ENCODE results near the gene SPEM3.
A peak's percentile ranks its signal among the peaks of the same experiment; 100 is the strongest.

The SPEM3 gene

DNA sequence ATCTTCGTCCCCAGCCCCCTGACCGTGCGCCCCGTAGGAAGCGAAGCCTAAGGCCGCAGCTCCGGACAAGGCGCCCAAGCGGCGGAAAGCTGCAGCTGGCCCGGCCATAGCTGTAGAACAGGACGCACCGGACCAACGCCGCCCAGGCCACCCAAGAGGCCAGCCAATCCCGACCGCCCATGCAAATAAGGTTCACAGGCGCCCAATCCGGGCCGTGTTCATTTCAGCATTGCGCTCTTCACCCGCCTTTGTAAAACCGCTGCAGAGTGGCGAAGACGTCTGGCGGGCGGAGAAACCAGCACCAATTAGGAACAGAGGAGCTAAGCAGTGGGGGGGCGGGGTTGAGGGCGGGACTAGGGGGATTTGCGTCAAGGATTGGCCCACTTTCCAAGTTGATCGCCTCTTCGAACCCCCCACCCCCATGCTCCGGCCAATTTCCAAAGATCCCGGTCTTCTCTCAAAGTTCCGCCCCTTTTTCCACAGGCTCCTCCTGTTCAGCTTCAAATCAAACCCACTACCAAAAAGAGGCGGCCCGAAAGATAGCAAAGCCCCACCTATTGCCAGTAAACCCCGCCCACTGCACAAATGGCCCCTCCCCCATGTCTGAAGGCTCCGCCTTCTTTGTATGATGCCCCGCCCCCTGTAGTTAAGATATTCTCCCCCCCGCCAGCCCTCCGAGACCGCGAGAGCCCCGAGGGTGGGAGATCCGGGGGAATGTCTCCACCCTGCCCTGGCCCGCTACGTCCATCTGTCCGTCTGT lies 24.5 kb upstream of the SPEM3 start, which contains the start of gene TMEM256:
TMEM256 (minus strand) TSS at position 121 of the 760 bp plus-strand sequence; CDS start at position 108, 13 bp downstream.
- peak; percentile 96 for DNase-seq

DNA sequence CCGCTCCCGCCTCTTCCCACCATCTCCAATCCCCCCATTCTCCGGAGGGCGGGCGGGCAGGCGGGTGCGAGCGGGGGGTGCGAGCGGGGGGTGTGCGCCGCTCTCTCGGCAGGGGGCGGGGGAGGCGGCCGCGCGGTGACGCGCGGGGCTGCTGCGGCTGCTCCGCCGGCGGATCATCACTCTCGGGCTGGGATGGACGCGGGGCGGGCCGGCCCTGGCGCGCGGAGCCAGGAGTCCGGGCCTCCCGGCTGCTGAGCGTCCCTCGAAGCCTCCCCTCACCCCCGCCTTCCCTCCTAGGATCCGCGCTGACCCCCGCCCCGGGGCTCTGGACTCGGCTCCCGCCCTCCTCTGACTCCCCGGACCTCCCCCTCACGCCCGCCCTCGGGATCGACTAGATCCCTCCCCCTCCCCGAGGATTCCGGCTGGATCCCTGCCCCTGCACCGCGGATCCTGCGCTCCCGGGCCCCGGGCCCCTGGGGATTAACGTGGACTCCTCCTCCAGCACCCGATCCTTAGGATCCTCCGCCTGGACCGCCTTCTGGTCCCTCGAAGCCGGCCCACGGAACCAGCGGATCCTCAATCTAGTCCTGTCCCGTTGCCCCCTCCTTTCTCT lies 23.8 kb upstream of the SPEM3 start:
- DNase-seq: no peak

DNA sequence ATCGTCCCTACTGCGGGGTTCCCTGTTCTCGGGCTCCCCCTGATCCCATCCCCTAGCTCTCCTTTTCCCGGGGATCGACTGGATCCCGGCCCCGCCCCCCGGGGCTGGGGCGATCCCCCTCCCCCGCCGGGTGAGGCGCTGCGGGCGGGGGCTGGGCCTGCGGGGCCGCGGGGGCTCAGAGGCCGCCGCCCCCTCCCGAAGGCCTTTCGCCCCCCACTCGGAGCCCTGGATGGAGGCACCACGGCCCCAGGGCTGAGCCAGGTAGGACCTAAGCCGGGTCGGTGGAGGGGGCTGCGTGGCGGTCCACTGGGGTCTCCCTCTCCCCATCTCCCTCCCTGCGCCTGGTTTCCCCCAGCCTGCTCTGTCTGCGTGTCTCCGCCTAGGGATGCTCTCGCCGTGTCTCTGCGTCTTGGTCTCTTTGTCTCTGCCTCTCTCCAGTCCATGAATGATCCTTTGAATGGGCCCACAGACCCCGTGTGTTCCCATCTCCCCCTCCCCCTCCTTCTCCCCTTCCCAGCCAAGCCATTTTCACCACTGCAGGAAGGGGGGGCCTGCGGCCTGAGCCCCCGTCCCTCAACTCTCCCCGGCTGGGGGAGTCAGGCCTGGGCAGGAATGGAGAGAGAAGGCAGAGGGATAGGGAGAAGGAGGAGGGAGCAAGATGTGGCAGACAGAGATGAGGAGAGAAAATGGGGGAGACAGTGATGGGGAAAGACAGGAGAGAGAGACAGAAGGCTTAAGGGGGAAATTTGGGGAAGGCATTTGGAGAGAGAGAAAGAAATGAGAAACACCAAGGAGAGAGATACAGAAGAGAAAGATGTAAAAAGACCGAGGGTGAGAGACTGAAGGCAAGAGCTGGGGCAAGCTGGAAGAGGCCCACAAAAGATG lies 23.1 kb upstream of the SPEM3 start:
- no peak for DNase-seq

DNA sequence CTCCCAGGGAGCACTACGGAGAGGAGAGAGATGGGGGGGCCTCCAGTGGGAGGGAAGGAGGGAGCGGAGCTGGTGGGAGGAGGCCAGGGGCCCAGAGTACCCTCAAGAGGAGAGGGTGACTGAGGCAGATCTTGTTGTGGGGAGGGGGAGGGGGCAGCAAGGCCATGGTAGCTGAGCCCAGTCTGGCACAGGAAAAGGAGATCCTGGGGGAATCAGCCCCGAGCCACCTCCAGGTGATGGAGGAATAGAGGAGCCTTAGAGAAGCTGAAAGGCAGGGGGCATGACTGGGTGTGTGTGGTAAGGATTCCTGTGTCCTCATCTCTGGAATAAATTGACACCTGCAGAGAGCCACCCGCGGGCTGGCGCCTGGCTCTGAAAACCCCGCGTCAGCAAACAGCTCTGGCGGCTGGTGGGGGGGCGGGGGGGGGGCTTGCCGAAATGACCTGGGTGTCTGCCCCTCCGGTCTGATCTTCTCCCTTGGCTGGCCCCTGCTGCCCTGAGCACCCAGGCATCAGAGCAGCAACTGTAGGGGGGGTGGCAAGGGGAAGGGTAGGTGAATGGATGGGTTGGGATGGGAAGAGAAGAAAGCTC lies 22.3 kb upstream of the SPEM3 start:
- no peak for DNase-seq

DNA sequence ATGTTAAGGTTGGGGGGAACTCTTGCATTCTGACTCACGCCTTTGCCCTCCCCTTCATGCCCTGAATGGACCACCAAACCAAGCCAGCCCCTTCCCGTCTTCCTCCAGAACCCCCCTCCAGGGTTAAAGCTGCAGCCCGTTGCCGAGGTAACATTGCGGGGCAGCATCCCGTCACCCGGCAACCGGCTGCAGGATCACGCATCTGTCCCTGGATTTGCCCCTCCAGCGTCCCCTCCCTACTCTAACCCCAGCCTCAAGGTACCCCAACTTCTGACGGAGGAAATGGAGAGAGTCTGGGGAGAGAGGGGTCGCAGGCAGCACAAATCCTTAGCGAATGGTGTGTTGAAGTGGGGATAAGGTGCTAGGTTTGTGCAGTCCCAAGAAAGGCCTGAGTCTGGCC lies 21.6 kb upstream of the SPEM3 start:
- no peak for DNase-seq

DNA sequence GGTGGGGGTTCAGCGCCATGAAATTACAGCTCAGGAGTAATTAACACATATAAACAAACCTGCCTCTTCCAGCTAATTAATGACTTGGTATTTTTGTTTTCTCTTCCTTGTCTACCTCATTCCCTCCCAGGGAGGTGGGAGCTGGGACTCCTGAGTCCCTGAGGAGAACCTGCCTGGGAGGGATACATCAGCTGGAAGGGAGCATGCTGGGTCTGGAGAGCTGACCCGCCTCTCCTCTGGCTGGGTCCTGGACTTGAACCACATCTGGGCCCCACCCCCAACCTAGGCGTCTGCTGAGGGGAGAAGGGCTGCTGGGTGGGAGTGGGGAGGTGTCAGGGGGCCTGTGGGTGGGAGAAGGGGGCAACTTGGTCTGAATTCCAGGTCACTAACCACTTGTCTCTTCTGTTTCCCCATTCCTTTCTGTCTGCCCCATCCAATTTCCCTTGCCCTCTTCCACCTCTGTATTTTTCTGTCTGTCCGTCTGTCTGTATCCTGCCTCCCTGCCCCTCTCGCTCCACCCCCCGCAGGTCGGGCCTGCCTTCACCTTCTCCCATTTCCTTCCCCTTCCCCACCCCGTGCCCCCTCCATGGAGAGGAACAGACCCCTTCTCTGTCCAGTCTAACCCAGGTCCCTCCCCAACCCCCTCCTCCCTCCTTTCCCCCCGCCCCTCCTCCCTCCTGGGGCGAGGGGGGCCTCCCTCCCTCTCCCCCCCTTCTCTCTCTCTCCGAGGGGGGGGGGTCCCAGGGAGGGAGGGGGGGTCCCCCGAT lies 21.0 kb upstream of the SPEM3 start, which contains the start of gene NLGN2:
NLGN2 (plus strand) TSS at position 361 of the 767 bp plus-strand sequence. CDS start 411 bp downstream, outside the sequence.
- no peak for DNase-seq

DNA sequence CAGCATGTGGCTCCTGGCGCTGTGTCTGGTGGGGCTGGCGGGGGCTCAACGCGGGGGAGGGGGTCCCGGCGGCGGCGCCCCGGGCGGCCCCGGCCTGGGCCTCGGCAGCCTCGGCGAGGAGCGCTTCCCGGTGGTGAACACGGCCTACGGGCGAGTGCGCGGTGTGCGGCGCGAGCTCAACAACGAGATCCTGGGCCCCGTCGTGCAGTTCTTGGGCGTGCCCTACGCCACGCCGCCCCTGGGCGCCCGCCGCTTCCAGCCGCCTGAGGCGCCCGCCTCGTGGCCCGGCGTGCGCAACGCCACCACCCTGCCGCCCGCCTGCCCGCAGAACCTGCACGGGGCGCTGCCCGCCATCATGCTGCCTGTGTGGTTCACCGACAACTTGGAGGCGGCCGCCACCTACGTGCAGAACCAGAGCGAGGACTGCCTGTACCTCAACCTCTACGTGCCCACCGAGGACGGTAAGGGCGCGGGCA lies 20.4 kb upstream of the SPEM3 start:
- peak; percentile 21 to 25 for DNase-seq

DNA sequence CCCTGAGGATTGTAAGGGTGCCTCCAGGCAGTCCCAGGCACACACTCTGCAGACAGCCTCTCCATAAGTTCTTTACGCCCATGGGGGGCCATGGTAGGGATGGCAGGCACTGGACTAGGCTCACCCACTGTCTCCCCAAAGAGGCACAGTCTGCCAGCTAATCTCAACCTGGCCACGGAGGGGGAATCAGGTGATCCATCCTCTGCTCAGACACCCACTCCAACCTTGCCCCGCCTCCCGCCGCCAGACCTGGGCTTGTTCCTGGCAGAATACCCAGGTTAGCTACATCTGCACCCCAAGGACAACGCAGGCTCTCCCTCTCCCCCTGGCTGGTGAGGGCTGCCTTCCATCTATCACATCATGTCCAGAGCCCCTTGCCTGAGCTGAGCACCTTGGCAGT lies 19.8 kb upstream of the SPEM3 start:
- DNase-seq: no peak

DNA sequence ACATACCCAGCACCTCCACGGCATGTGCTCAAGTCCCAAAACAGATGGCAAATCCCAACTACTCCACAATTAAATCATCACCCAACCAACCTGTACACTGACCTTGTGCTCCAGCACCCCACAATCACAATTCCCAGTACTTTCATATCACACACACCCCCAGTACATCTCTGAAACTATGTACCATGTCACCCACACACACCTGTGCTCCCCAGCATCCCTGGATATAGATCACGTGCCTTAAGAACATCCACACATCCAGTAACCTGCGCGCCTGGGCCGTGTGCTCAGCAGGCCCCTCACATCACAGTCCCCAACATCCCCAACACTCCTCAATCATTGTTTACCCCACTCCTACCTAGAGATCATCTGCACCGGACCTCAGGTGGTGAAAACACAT lies 18.9 kb upstream of the SPEM3 start:
- no peak for DNase-seq

DNA sequence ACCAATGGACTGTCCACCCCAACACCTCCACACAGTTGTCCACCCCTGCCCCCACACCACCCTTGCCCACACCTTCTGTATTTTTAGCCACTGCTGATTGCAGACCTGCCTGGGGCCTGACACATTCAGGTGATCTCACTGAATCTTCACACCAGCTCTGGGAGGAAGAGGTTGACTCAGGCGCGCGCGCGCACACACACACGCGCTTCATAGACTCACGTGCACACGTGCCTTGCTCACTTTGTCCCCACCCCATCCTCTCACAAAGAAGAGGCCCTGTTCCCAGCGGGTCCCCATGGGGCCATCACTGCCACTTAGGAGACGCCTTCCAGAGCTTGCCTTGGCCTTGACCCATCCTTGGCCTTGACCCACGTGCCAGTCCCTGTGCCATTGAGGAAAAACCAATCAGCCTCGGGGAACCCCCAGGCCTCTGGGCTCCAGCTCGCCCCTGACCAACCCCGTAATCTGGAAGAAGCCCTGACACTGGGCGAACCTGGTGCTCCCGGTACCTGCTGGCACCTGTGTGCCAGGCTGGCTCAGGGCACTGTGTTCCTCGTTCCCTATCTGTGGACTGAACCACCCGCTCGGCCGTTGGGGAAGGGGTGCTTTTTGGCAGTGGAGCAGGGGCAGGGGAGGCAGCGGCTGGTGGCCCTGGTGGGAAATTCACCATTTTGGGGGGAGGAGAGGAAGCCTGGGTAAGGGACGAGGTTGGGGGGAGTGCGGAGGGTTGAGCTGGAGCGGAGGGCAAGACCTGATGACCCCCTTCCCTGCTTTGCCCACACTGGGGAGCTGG lies 17.8 kb upstream of the SPEM3 start:
- DNase-seq: no peak

DNA sequence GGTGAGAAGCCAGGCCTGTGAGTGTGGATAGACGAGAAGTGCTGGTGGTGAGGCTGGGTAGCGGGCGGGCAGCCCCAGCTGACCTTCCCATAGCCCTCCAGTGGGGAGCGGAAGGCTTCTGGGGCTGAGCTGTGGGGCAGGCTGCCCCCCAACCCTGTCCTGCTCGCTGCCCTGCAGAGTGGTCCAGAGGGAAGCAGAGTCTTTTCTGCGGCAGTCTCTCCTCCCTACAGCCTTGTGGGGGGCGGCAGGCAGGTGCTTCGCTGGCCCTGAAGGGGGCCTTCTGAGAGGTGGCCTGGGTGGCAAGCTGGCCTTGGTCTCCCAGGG lies 17.3 kb upstream of the SPEM3 start:
- no peak for DNase-seq

DNA sequence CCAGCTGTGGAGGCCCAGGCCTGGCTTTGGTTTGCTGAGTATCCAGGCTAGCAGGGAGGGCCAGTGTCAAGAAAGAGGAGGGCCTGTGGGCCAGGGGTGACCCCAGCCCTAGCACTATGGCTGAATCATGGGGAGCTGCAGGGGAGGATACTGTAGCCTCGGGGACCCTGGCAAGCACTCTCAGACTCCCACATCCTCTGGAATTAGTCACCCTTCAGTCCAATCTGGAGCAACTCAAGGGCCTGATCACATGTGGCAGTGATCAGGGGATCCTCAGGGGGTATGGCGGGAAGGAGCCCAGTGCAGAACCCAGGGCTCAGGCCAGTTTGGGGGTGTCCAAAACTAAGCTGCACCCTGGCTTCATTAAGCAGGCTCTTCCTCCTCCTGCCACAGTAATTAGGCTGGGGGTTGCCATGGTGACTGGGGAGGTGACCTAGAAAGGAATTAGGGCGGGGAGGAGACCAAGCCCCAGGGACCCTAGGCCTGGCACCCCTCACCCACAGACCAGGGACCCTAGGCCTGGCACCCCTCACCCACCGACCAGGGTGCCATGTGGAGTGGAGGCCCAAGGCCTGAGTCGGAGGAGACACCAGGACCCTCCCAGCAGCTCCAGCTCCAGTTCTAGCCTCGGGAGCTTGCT lies 15.2 kb upstream of the SPEM3 start:
- no peak for DNase-seq

DNA sequence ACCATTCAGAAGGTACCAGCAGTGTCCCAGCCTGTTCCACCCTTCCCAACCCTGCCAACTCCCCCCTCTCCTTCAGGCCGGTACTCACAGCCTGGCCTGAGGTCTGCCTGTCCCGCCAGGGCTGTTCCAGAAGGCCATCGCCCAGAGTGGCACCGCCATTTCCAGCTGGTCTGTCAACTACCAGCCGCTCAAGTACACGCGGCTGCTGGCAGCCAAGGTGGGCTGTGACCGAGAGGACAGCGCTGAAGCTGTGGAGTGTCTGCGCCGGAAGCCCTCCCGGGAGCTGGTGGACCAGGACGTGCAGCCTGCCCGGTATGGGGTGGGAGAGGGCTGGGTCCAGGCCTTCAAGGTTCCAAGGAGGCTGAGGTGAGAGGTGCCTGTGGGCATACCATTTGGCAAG lies 13.8 kb upstream of the SPEM3 start:
- DNase-seq: no peak

DNA sequence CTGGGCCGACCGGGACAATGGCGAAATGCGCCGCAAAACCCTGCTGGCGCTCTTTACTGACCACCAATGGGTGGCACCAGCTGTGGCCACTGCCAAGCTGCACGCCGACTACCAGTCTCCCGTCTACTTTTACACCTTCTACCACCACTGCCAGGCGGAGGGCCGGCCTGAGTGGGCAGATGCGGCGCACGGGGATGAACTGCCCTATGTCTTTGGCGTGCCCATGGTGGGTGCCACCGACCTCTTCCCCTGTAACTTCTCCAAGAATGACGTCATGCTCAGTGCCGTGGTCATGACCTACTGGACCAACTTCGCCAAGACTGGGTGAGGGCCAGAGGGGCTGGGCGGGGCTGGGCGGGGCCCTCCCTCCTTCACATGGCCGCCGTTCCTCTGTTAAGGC lies 12.9 kb upstream of the SPEM3 start:
- no peak for DNase-seq

DNA sequence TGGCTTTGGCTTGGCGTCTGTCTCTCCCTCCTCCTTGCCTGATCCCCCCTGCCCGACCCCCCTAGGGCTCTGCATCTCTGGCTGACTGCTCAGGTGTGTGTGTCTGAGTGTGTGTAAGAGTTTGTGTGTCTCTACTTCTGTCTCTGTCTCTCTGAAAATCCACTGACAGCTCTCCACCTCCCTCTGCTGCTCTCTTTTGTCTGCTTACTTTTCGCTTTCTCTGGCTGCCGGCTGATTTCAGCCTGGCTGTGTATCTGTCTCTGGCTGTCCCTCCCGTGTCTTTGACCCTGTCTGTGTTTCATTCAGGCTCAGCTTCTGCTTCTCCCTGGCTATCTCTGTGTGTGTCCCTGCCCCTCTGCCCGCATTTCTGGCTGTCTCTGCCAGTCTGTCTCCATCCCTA lies 12.3 kb upstream of the SPEM3 start:
- no peak for DNase-seq

DNA sequence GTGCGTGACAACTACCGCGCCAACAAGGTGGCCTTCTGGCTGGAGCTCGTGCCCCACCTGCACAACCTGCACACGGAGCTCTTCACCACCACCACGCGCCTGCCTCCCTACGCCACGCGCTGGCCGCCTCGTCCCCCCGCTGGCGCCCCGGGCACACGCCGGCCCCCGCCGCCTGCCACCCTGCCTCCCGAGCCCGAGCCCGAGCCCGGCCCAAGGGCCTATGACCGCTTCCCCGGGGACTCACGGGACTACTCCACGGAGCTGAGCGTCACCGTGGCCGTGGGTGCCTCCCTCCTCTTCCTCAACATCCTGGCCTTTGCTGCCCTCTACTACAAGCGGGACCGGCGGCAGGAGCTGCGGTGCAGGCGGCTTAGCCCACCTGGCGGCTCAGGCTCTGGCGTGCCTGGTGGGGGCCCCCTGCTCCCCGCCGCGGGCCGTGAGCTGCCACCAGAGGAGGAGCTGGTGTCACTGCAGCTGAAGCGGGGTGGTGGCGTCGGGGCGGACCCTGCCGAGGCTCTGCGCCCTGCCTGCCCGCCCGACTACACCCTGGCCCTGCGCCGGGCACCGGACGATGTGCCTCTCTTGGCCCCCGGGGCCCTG lies 11.5 kb upstream of the SPEM3 start:
- no peak for DNase-seq

DNA sequence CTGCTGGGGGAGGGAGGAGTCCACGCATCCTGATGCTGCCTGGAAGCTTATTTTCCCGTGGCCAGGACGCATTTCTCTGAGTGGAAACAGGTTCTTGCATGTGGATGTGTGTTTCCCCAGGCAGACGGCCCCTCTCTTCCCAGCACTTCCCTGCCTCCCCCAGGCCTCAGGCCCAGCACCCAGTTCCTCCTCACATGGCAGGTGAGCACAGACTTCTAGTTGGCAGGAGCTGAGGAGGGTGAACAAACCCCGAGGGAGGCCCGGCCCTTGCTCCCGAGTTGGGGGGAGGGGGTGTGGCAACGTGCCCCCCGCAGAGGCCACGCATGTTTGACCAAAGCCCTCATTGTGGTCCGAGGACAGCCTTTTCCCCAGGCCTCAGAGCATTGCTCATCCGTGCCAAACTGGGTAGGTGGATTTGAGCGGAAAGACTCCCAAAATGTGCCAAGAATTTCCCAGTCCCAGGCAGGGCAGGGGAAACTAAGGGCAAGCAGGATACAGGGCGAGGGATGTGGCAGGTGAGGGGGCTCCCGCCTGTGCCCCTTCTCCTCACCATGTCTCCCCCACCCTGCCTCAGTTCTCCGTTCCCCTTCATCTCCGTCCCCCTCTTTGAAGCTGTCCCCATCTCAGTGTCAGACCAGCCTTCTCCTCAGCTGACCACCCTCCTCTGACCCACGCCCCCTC lies 10.0 kb upstream of the SPEM3 start:
- DNase-seq: no peak

DNA sequence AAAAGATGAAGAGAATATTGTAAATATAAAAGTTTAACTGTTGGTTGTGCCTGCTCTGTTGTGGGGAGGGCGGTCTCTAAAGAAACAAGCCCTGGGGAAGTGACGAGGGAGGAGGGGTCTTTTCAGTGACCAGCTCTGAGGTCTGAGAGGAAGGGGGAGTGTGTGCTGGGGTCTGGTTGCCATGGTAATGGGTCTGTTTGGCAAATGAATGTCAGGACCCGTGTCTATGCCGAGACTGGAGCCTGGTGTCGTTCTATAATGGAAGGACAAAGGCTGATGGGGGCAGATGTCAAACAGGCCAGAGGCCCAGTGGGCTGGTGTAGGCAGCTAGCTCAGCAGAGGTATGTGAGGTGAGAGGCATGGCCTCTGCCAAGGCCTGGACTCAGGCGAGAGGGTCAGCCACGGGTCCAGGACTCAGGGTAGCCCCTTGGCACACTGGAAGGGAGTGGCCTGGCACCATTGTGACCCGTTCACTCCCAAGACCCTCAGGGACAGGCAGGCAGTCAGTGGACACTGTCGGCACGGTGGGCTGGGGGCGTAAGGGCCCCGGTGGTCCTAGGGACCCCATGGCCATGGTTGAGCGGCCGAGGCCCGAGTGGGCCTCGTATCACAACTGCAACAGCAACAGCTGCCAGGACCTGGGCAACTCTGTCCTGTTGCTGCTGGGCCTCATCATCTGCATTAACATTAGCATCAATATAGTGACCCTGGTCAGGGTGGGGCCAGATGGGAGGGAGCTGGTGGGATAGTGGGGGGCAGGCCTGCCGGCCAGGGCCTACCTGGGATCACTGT lies 8.6 kb upstream of the SPEM3 start, which contains the start of gene SPEM1:
SPEM1 (plus strand) TSS at position 506 of the 792 bp plus-strand sequence; CDS start at position 567, 61 bp downstream.
- DNase-seq: no peak

DNA sequence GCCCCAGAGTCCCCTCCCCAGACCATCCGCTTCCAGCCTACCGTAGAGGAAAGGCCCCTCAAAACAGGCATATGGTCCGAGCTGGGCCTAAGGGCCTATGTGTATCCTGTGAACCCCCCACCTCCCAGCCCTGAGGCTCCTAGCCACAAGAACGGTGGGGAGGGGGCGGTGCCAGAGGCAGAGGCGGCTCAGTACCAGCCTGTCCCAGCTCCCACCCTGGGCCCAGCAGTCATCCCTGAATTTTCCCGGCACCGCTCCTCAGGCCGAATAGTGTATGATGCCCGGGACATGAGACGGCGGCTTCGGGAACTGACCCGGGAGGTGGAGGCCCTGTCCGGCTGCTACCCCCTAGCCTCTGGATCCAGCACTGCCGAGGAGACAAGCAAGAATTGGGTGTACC lies 7.5 kb upstream of the SPEM3 start:
- DNase-seq: no peak

Data from activated CD4-positive, alpha-beta T cell treated with anti-CD3 and anti-CD28 coated beads, Interleukin-2, amount 50 U/mL, for 48 hours (primary cell).